Panc1 (cell line): Measurements from ENCODE around the gene GTF2H3. TPM values are rescaled to one million over a fixed set of nuclear protein-coding genes. Genes with fewer than 3 reads are reported as not detected.

ENCODE experiments used
- ATAC-seq: fragments of 200-7000 bp; cut with Tn5 transposase; 2 replicates; pipeline ENCODE4 v1.9.1; 2020; ENCODE audit warnings: mild to moderate bottlenecking, moderate library complexity
- BruUV-seq: library from RNA; stranded (reverse); fragments of 400-500 nt; replicated peaks from 2 replicates; lab custom pipeline; 2021; lab: Mats Ljungman, UMichigan
- CTCF ChIA-PET: fragments of 300-600 bp; sonication (Branson Sonifier 250); formaldehyde crosslinking; loops from one replicate; lab custom pipeline; 2022; ENCODE audit warnings: antibody characterized with exemption; lab: Charles Lee
- POLR2A ChIA-PET: fragments of 300-600 bp; sonication (Branson Sonifier 250); formaldehyde crosslinking; loops from one replicate; lab custom pipeline; 2022; ENCODE audit warnings: antibody characterized with exemption; lab: Charles Lee
- DNase-seq: peaks from one replicate; pipeline ENCODE4 v3.0.0-alpha.2; 2010; ENCODE audit warnings: low read depth, low spot score
- H3K27ac ChIP-seq: 2 replicates; pipeline ENCODE4 v1.5.1; 2011; ENCODE audit warnings: mild to moderate bottlenecking, low read length, inconsistent platforms
- H3K27me3 ChIP-seq: fragments of 200-500 bp; sonication (Bioruptor generic); 2 replicates; pipeline ENCODE4 v1.6.0; 2014; ENCODE audit warnings: low read length, inconsistent platforms; ENCODE audit not compliant: control insufficient read depth, insufficient read depth
- H3K36me3 ChIP-seq: fragments of 200-500 bp; sonication (Bioruptor generic); 2 replicates; pipeline ENCODE4 v1.5.1; 2014; ENCODE audit warnings: inconsistent platforms, mild to moderate bottlenecking, low read length, moderate library complexity; ENCODE audit not compliant: control insufficient read depth, insufficient read depth
- H3K4me1 ChIP-seq: 2 replicates; pipeline ENCODE4 v1.5.1; 2011; ENCODE audit warnings: inconsistent platforms, mild to moderate bottlenecking, low read length, moderate library complexity; ENCODE audit not compliant: control insufficient read depth, insufficient read depth
- H3K4me3 ChIP-seq, 2 experiments: 2 replicates each; pipeline ENCODE4 v1.5.1; 2011 to 2012; ENCODE audit warnings: low read depth in 2 of 2, low read length in 2 of 2, mild to moderate bottlenecking in 2 of 2, inconsistent platforms in 1 of 2, moderate library complexity in 1 of 2
- H3K9me3 ChIP-seq: fragments of 200-500 bp; sonication (Bioruptor generic); 2 replicates; pipeline ENCODE4 v1.5.1; 2014; ENCODE audit warnings: low read depth, mild to moderate bottlenecking, inconsistent platforms, low read length, moderate library complexity; ENCODE audit not compliant: control insufficient read depth, insufficient read depth
- POLR2AphosphoS5 ChIP-seq: IDR thresholded peaks from 2 replicates; pipeline ENCODE4 v1.6.1; 2012; ENCODE audit warnings: mild to moderate bottlenecking, low read depth, low read length, moderate library complexity
- SIN3A ChIP-seq: IDR thresholded peaks from 2 replicates; pipeline ENCODE4 v1.6.1; 2012; ENCODE audit warnings: low read depth, mild to moderate bottlenecking, low read length, moderate library complexity, borderline replicate concordance; ENCODE audit not compliant: insufficient read depth
- TCF7L2 ChIP-seq: IDR thresholded peaks from 2 replicates; pipeline ENCODE4 v1.6.1; 2011; ENCODE audit warnings: mild to moderate bottlenecking, low read depth, low read length, inconsistent platforms
- in situ Hi-C: cut with HindIII; loops from 2 replicates; pipeline ENCODE4 v1.10.0; 2016; ENCODE audit warnings: low sequenced_read_pairs, low pct_unique_long_range_greater_than_20kb
- intact Hi-C: fragments of 100-400 bp; cut with micrococcal nuclease; formaldehyde crosslinking; loops from one replicate; pipeline ENCODE4 v1.10.0; 2022; ENCODE audit not compliant: unreplicated experiment
- total RNA-seq: library from RNA; stranded (reverse); gene quantifications from one replicate; pipeline ENCODE4 v1.2.1, GENCODE V29; 2021; ENCODE audit not compliant: unreplicated experiment
- TF ChIP-seq, protein P1 (sequence below): fragments of 450-650 bp; IDR thresholded peaks from 2 replicates; pipeline ENCODE4 v1.5.1; 2017; ENCODE audit warnings: mild to moderate bottlenecking
- TF ChIP-seq, protein P2 (sequence below), 2 experiments: IDR thresholded peaks; 2 replicates each; pipeline ENCODE4 v1.6.1; 2011 to 2012; ENCODE audit warnings: low read depth in 2 of 2, control low read depth in 1 of 2, low read length in 1 of 2, mild to moderate bottlenecking in 1 of 2, moderate library complexity in 1 of 2; ENCODE audit not compliant: insufficient read depth in 1 of 2

The GTF2H3 gene
- total RNA-seq, 1 experiment from 2014 or later = 40.7 TPM

DNA sequence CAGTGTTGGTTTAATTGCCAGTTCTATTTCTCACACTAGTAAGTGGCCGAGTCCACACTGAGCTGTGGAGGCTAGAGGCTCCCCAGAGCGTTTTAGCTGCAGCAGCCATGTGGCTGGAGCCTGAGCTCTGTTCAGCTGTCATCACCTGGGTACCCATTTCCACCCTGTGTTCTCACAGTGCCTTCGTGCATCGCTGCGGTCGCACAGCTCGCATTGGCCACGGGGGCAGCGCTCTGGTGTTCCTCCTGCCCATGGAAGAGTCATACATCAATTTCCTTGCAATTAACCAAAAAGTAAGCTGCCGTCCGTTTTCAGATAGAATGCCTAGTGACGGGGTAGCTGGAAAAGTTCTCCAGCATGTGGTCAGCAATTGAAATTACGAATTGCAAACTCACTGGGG lies 16.0 kb upstream of the GTF2H3 start:
- intact Hi-C loops (no loop called here), in situ Hi-C loops (no loop called here)
- Histone ChIP-seq H3K36me3 (peaks cover 51% of the 10 kb centered on the region), H3K9me3 (no peaks in the 10 kb centered on the region), H3K4me3 (no peak overlapping the region), H3K27me3 (no peaks in the 10 kb centered on the region), H3K4me1 (no peaks in the 10 kb centered on the region), H3K27ac (no peak overlapping the region)
- ATAC-seq (no peak), DNase-seq (no peak)
- POLR2A ChIA-PET = interaction anchor here (0.6 kb wide), 1 partner anchor 277 kb away, joined by 3 read pairs; no protein-coding TSS in a partner anchor
- no peak for TF ChIP-seq TCF7L2
- TF ChIP-seq SIN3A = no peak
- TF ChIP-seq, protein P1, sequence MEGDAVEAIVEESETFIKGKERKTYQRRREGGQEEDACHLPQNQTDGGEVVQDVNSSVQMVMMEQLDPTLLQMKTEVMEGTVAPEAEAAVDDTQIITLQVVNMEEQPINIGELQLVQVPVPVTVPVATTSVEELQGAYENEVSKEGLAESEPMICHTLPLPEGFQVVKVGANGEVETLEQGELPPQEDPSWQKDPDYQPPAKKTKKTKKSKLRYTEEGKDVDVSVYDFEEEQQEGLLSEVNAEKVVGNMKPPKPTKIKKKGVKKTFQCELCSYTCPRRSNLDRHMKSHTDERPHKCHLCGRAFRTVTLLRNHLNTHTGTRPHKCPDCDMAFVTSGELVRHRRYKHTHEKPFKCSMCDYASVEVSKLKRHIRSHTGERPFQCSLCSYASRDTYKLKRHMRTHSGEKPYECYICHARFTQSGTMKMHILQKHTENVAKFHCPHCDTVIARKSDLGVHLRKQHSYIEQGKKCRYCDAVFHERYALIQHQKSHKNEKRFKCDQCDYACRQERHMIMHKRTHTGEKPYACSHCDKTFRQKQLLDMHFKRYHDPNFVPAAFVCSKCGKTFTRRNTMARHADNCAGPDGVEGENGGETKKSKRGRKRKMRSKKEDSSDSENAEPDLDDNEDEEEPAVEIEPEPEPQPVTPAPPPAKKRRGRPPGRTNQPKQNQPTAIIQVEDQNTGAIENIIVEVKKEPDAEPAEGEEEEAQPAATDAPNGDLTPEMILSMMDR = no peak
- TF ChIP-seq, protein P2, sequence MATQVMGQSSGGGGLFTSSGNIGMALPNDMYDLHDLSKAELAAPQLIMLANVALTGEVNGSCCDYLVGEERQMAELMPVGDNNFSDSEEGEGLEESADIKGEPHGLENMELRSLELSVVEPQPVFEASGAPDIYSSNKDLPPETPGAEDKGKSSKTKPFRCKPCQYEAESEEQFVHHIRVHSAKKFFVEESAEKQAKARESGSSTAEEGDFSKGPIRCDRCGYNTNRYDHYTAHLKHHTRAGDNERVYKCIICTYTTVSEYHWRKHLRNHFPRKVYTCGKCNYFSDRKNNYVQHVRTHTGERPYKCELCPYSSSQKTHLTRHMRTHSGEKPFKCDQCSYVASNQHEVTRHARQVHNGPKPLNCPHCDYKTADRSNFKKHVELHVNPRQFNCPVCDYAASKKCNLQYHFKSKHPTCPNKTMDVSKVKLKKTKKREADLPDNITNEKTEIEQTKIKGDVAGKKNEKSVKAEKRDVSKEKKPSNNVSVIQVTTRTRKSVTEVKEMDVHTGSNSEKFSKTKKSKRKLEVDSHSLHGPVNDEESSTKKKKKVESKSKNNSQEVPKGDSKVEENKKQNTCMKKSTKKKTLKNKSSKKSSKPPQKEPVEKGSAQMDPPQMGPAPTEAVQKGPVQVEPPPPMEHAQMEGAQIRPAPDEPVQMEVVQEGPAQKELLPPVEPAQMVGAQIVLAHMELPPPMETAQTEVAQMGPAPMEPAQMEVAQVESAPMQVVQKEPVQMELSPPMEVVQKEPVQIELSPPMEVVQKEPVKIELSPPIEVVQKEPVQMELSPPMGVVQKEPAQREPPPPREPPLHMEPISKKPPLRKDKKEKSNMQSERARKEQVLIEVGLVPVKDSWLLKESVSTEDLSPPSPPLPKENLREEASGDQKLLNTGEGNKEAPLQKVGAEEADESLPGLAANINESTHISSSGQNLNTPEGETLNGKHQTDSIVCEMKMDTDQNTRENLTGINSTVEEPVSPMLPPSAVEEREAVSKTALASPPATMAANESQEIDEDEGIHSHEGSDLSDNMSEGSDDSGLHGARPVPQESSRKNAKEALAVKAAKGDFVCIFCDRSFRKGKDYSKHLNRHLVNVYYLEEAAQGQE (IDR thresholded peaks at IDR 0.05; ENCODE audit: insufficient read depth in 1 of 2, low read depth in 2 of 2, low read length in 1 of 2) = no peak
- TF ChIP-seq POLR2AphosphoS5 = no peak
- no TSS peak for BruUV-seq
- CTCF ChIA-PET = interaction anchor here (0.7 kb wide), 2 partner anchors 8 to 9 kb away, joined by 5 to 7 read pairs; no protein-coding TSS in a partner anchor

DNA sequence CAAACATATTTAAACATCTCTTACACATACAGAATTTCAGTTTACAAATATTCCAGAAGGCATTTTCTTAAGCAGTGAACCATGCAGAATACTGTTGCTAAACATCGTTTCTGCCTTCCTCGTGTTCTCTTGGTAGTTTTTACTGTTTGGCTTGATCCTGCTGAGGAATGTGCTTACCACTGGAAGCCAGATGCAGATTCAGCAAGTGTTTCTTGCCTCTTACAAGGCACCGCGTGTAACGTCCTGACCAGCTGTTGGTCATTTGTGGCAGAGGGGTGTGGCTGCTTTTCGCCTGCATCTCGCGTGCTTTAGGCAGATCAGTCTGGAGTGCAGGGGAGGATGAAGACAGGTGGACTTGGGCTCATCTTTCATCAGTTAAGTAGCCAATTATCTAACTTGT lies 12.5 kb upstream of the GTF2H3 start:
- in situ Hi-C loops = no loop called here
- Histone ChIP-seq H3K9me3 (no peaks in the 10 kb centered on the region), H3K4me1 (no peaks in the 10 kb centered on the region), H3K27ac (no peak overlapping the region), H3K27me3 (no peaks in the 10 kb centered on the region), H3K4me3 (no peak overlapping the region), H3K36me3 (peaks cover 32% of the 10 kb centered on the region)
- TSS peak; percentile 84 for BruUV-seq
- intact Hi-C loops = no loop called here
- TF ChIP-seq POLR2AphosphoS5 (no peak), SIN3A (no peak), TCF7L2 (no peak)
- TF ChIP-seq, protein P2 (IDR thresholded peaks at IDR 0.05; ENCODE audit: insufficient read depth in 1 of 2, low read depth in 2 of 2, low read length in 1 of 2) = no peak
- TF ChIP-seq, protein P1 = no peak
- DNase-seq (no peak), ATAC-seq (no peak)
- POLR2A ChIA-PET = no interaction called here
- CTCF ChIA-PET = no interaction called here
